Ovary (tissue), 9 donors: ENCODE measurements around the gene PDE3A. TPM values are rescaled to one million over a fixed set of nuclear protein-coding genes. Genes with fewer than 3 reads are reported as not detected.

Experiments used
- DNase-seq, 5 donors: peaks; one replicate each; pipeline ENCODE4 v3.0.0-alpha.2; 2019 to 2020
- H3K27ac ChIP-seq, 2 donors: fragments of 200-600 bp; one replicate each; pipeline versions ENCODE4 v1.5.1 to v1.8.0; 2019 to 2022
- H3K27me3 ChIP-seq: fragments of 200-600 bp; one replicate; pipeline ENCODE4 v1.8.0; 2022
- H3K36me3 ChIP-seq: fragments of 200-600 bp; sonication (generic); one replicate; pipeline ENCODE4 v1.5.1; 2019
- H3K4me1 ChIP-seq: one replicate; pipeline ENCODE4 v1.8.1; 2013; ENCODE audit warnings: mild to moderate bottlenecking, moderate library complexity; ENCODE audit not compliant: insufficient read depth
- H3K4me3 ChIP-seq: fragments of 200-600 bp; sonication (generic); one replicate; pipeline ENCODE4 v1.5.1; 2017
- H3K9me3 ChIP-seq, 2 donors: fragments of 200-600 bp in 1 of 2; sonication (generic) in 1 of 2; one replicate each; pipeline versions ENCODE4 v1.5.1 to v1.8.1; 2013 to 2019; ENCODE audit warnings: mild to moderate bottlenecking in 1 of 2, moderate library complexity in 1 of 2
- EP300 ChIP-seq: sonication (generic); formaldehyde crosslinking; IDR thresholded peaks from one replicate; pipeline ENCODE4 v1.6.1; 2017; ENCODE audit warnings: antibody characterized with exemption
- POLR2A ChIP-seq: fragments of 450-650 bp; IDR thresholded peaks from one replicate; pipeline ENCODE4 v1.6.1; 2017; ENCODE audit warnings: antibody characterized with exemption, mild to moderate bottlenecking, moderate library complexity
- WGBS, 3 donors: extraction: QIAGEN DNeasy Blood & Tissue Kit in 1 of 3; methylation state at CpG; one replicate each; pipeline versions ENCODE4 v1.1.5 to v1.1.7; 2013 to 2017; 5-methylcytosine and 5-hydroxymethylcytosine counted together
- intact Hi-C, 4 donors: fragments of 100-400 bp; cut with DNase I; formaldehyde crosslinking; loops; one replicate each; pipeline versions ENCODE4 v1.11.0 to v1.15.1; 2022 to 2023
- polyA plus RNA-seq, 2 donors: library from polyadenylated mRNA; stranded (reverse); fragments of 200-250 nt in 1 of 2; fragments of 350-450 nt in 1 of 2; fragmentation: Illumina TruSeq in 1 of 2; extraction: RNeasy Lipid Tissue Mini Kit (QIAGEN cat#74804) in 1 of 2; gene quantifications; one replicate each; pipeline ENCODE4 v1.2.3, GENCODE V29; 2013 to 2014
- total RNA-seq, 7 donors: library from RNA; depleted of rRNA in 2 of 7; stranded (reverse); fragments of >200 nt in 2 of 7; fragmentation: NEBNext Ultra II Directional in 3 of 7; extraction: Animal tissue kit (Norgen Biotek cat#: 25700) in 3 of 7; gene quantifications; one replicate each; pipeline versions ENCODE4 v1.1.0 to v1.2.4, GENCODE V29; 2016 to 2023
- TF ChIP-seq, protein P1 (sequence below), 3 donors: fragments of 450-650 bp in 2 of 3; fragments of 200-600 bp in 1 of 3; IDR thresholded peaks; one replicate each; pipeline versions ENCODE4 v1.5.1 to v1.8.0; 2016 to 2022; ENCODE audit warnings: antibody characterized with exemption in 3 of 3, mild to moderate bottlenecking in 1 of 3
- donor health status: DM: no; HTN: no; CAD: no; lungs with moderate emphysema.
- donor health status: DM: no; HTN: no; CAD: no.
- donor health status: Bipolar disorder and iron deficiency.
- donor health status: DM: yes; HTN: yes; CAD: no.
- donor health status: DM: no; HTN: no; CAD: no.
- donor health status: DM: yes; HTN: yes; CAD: no.

Gene PDE3A
- total and polyA plus RNA-seq, 9 donors: 3.7 to 15.2 (median 7.1) TPM

GRCh38 chr12:20404576-20405346, 36.4 kb downstream of the PDE3A start:
- no peaks in the 10 kb centered on the region for H3K4me1 ChIP-seq
- H3K4me3 ChIP-seq: no peak overlapping the region
- no peaks in the 10 kb centered on the region for H3K9me3 ChIP-seq
- 79 to 83% (median 81%) methylated on average over 6 of the region's 6 CpGs for WGBS, 3 donors
- H3K27me3 ChIP-seq: no peaks in the 10 kb centered on the region
- H3K27ac ChIP-seq: no peak overlapping the region
- no peak for TF ChIP-seq EP300
- TF ChIP-seq, protein P1, sequence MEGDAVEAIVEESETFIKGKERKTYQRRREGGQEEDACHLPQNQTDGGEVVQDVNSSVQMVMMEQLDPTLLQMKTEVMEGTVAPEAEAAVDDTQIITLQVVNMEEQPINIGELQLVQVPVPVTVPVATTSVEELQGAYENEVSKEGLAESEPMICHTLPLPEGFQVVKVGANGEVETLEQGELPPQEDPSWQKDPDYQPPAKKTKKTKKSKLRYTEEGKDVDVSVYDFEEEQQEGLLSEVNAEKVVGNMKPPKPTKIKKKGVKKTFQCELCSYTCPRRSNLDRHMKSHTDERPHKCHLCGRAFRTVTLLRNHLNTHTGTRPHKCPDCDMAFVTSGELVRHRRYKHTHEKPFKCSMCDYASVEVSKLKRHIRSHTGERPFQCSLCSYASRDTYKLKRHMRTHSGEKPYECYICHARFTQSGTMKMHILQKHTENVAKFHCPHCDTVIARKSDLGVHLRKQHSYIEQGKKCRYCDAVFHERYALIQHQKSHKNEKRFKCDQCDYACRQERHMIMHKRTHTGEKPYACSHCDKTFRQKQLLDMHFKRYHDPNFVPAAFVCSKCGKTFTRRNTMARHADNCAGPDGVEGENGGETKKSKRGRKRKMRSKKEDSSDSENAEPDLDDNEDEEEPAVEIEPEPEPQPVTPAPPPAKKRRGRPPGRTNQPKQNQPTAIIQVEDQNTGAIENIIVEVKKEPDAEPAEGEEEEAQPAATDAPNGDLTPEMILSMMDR (IDR thresholded peaks at IDR 0.05): no peak
- no peak for TF ChIP-seq POLR2A
- H3K36me3 ChIP-seq: no peaks in the 10 kb centered on the region
- DNase-seq: peak in 2 of 5 donors; percentile 21 to 26
- intact Hi-C loops: no loop called here

- H3K27me3 ChIP-seq: no peaks in the 10 kb centered on the region
- TF ChIP-seq POLR2A: no peak
- no peak for TF ChIP-seq EP300
- TF ChIP-seq, protein P1 (IDR thresholded peaks at IDR 0.05): no peak
- intact Hi-C loops: no loop called here
- DNase-seq: no peak
- H3K4me3 ChIP-seq: no peak overlapping the region
- WGBS, 3 donors: 75 to 83% (median 75%) methylated on average over 2 of the region's 2 CpGs
- no peaks in the 10 kb centered on the region for H3K4me1 ChIP-seq
- H3K36me3 ChIP-seq: no peaks in the 10 kb centered on the region
- no peak overlapping the region for H3K27ac ChIP-seq
- H3K9me3 ChIP-seq: no peaks in the 10 kb centered on the region
Observed at GRCh38 chr12:20409607-20410377, 41.5 kb downstream of the PDE3A start.

DNA sequence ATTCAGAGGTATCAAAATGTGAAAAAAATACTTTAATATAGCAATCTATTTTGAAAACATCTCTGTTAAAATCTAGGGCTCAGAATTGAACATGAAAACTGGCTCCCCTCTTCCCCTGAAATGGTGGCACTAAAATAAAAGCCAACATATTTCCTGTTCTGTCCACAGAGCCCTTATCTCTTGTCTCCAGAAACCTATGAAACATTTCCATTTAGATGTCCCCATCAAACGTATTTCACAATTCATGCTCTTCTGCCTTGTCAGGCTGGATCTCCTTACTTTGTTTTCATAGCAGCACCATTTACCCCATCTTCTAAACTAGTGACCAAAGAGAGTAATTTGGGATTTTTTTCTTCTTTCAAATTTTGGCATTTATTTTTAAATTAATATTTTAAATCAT, 42.4 kb downstream of the PDE3A start:
- Histone ChIP-seq H3K9me3 (no peaks in the 10 kb centered on the region), H3K4me3 (no peak overlapping the region), H3K27me3 (no peaks in the 10 kb centered on the region), H3K27ac (no peak overlapping the region), H3K4me1 (peaks cover 2% of the 10 kb centered on the region), H3K36me3 (no peaks in the 10 kb centered on the region)
- DNase-seq: no peak
- no peak for TF ChIP-seq EP300
- WGBS, 3 donors: 66 to 94% (median 89%) methylated on average over 1 of the region's 1 CpG
- intact Hi-C loops: no loop called here

- Histone ChIP-seq H3K4me1 (peaks cover 2% of the 10 kb centered on the region), H3K9me3 (no peaks in the 10 kb centered on the region), H3K36me3 (no peaks in the 10 kb centered on the region), H3K4me3 (no peak overlapping the region), H3K27me3 (no peaks in the 10 kb centered on the region), H3K27ac (no peak overlapping the region)
- WGBS, 3 donors: 63 to 82% (median 66%) methylated on average over 3 of the region's 3 CpGs
- TF ChIP-seq, protein P1 (IDR thresholded peaks at IDR 0.05): no peak
- TF ChIP-seq POLR2A (no peak), EP300 (no peak)
- DNase-seq: no peak
- intact Hi-C loops: no loop called here
Observed at GRCh38 chr12:20411345-20411744, 43.0 kb downstream of the PDE3A start.

- Histone ChIP-seq H3K27ac (no peak overlapping the region), H3K36me3 (no peaks in the 10 kb centered on the region), H3K27me3 (no peaks in the 10 kb centered on the region), H3K9me3 (no peaks in the 10 kb centered on the region), H3K4me1 (peaks cover 2% of the 10 kb centered on the region), H3K4me3 (no peak overlapping the region)
- WGBS, 3 donors: 1 to 5% (median 4%) methylated on average over 4 of the region's 4 CpGs
- TF ChIP-seq POLR2A (no peak), EP300 (no peak)
- TF ChIP-seq, protein P1 (IDR thresholded peaks at IDR 0.05): no peak
- peak in 4 of 5 donors; percentile 18 to 31 (median 28) for DNase-seq
- intact Hi-C loops: no loop called here
Observed at GRCh38 chr12:20415028-20415427, 46.7 kb downstream of the PDE3A start.
